AG09319 (cell line): Measurements from ENCODE around the gene ITGB2.

ENCODE experiments used
- DNase-seq: peaks from one replicate; pipeline ENCODE4 v3.0.0-alpha.2; 2010; ENCODE audit warnings: low read depth; ENCODE audit errors: extremely low read depth
- CTCF ChIP-seq: IDR thresholded peaks from 2 replicates; pipeline ENCODE4 v1.5.1; 2011; ENCODE audit warnings: low read depth, mild to moderate bottlenecking, inconsistent platforms, low read length, moderate library complexity

Gene ITGB2

GRCh38 chr21:44919111-44919912 is 1.4 kb downstream of the ITGB2 start:
- no peak for TF ChIP-seq CTCF
- no peak for DNase-seq

GRCh38 chr21:44918581-44919033 is 2.1 kb downstream of the ITGB2 start:
- DNase-seq, result no peak
- TF ChIP-seq CTCF, result no peak

GRCh38 chr21:44918107-44918470 is 2.6 kb downstream of the ITGB2 start:
- TF ChIP-seq CTCF, result no peak
- DNase-seq, result no peak

- TF ChIP-seq CTCF, result no peak
- no peak for DNase-seq
These were observed 3.1 kb downstream of the ITGB2 start for GRCh38 chr21:44917446-44918106.

GRCh38 chr21:44916965-44917364 is 3.7 kb downstream of the ITGB2 start:
- no peak for DNase-seq
- no peak for TF ChIP-seq CTCF

GRCh38 chr21:44914176-44914874 is 6.4 kb downstream of the ITGB2 start:
- TF ChIP-seq CTCF, result no peak
- DNase-seq, result no peak
